NB4 (cell line): ENCODE data around the gene CALCOCO2.

Source experiments
- DNase-seq: peaks from one replicate; pipeline ENCODE4 v3.0.0; 2010; ENCODE audit warnings: low read depth
- H3K4me3 ChIP-seq: one replicate; pipeline ENCODE4 v1.5.1; 2011; ENCODE audit warnings: mild to moderate bottlenecking, low read depth, low read length, moderate library complexity
- CTCF ChIP-seq: IDR thresholded peaks from one replicate; pipeline ENCODE4 v1.5.1; 2012; ENCODE audit warnings: low read depth, low read length
- MAX ChIP-seq: IDR thresholded peaks from 2 replicates; pipeline ENCODE4 v1.6.1; 2011; ENCODE audit warnings: low read depth, low read length
- MYC ChIP-seq: IDR thresholded peaks from 2 replicates; pipeline ENCODE4 v1.6.1; 2011; ENCODE audit warnings: low read depth, low read length
- POLR2A ChIP-seq: IDR thresholded peaks from 2 replicates; pipeline ENCODE4 v1.6.1; 2011; ENCODE audit warnings: mild to moderate bottlenecking; ENCODE audit not compliant: insufficient read length; ENCODE audit errors: extremely low read depth

Gene CALCOCO2

GRCh38 chr17:48830840-48831548 lies at the start of gene CALCOCO2:
Gene CALCOCO2, plus strand, starts transcription at chr17:48831035. Its CDS starts 10,673 bp downstream, at chr17:48841708.
- TF ChIP-seq MAX (no peak; the same call in 1 of the 2 replicates), MYC (peak; percentile 45; the same call in 1 of the 2 replicates), POLR2A (peak; percentile 79)
- DNase-seq: peak; percentile 94
- peak within 1 kb of the TSS; percentile 83 for H3K4me3 ChIP-seq

- no peak for DNase-seq
- TF ChIP-seq POLR2A (no peak), CTCF (no peak), MAX (no peak), MYC (no peak)
- no peak overlapping the region for H3K4me3 ChIP-seq
Observed at GRCh38 chr17:48787828-48788227, 43.0 kb upstream of the CALCOCO2 start.

- no peak overlapping the region for H3K4me3 ChIP-seq
- TF ChIP-seq CTCF: no peak
- no peak for TF ChIP-seq MAX
- TF ChIP-seq POLR2A: no peak
- TF ChIP-seq MYC: no peak
Observed at GRCh38 chr17:48790607-48791127, 40.2 kb upstream of the CALCOCO2 start.

GRCh38 chr17:48791128-48792032 lies 39.5 kb upstream of the CALCOCO2 start:
- TF ChIP-seq CTCF (peak; percentile 65), MAX (no peak)
- H3K4me3 ChIP-seq: no peak overlapping the region
- DNase-seq: peak; percentile 67

More at GRCh38 chr17:48790607-48791127, 40.2 kb upstream of the CALCOCO2 start:
- no peak for DNase-seq

GRCh38 chr17:48792033-48792798 lies 38.6 kb upstream of the CALCOCO2 start:
- no peak for DNase-seq
- no peak for TF ChIP-seq CTCF
- TF ChIP-seq POLR2A: no peak
- no peak for TF ChIP-seq MYC
- no peak for TF ChIP-seq MAX
- no peak overlapping the region for H3K4me3 ChIP-seq
